BLaER1 (cell line): ENCODE results near the gene TOP2A.

Experiments used
- H3K27ac ChIP-seq: shearing (Covaris generic); formaldehyde crosslinking; 2 replicates; pipeline ENCODE4 v1.8.1; 2022
- H3K27me3 ChIP-seq: shearing (Covaris generic); formaldehyde crosslinking; 2 replicates; pipeline ENCODE4 v1.8.1; 2022
- H3K36me3 ChIP-seq: shearing (Covaris generic); formaldehyde crosslinking; 2 replicates; pipeline ENCODE4 v1.8.1; 2022
- H3K4me1 ChIP-seq: shearing (Covaris generic); formaldehyde crosslinking; 2 replicates; pipeline ENCODE4 v1.8.1; 2022
- H3K4me2 ChIP-seq: shearing (Covaris generic); formaldehyde crosslinking; 2 replicates; pipeline ENCODE4 v1.8.1; 2022
- H3K4me3 ChIP-seq: shearing (Covaris generic); formaldehyde crosslinking; 2 replicates; pipeline ENCODE4 v1.8.1; 2022
- H3K9ac ChIP-seq: shearing (Covaris generic); formaldehyde crosslinking; 2 replicates; pipeline ENCODE4 v1.8.1; 2022
- H3K9me3 ChIP-seq: shearing (Covaris generic); formaldehyde crosslinking; 2 replicates; pipeline ENCODE4 v1.8.1; 2022
- H4K20me1 ChIP-seq: shearing (Covaris generic); formaldehyde crosslinking; 2 replicates; pipeline ENCODE4 v1.8.1; 2022
- Cebpa-rat ChIP-seq: shearing (Covaris generic); IDR thresholded peaks from 2 replicates; pipeline ENCODE4 v1.8.1; 2022

Gene TOP2A

DNA sequence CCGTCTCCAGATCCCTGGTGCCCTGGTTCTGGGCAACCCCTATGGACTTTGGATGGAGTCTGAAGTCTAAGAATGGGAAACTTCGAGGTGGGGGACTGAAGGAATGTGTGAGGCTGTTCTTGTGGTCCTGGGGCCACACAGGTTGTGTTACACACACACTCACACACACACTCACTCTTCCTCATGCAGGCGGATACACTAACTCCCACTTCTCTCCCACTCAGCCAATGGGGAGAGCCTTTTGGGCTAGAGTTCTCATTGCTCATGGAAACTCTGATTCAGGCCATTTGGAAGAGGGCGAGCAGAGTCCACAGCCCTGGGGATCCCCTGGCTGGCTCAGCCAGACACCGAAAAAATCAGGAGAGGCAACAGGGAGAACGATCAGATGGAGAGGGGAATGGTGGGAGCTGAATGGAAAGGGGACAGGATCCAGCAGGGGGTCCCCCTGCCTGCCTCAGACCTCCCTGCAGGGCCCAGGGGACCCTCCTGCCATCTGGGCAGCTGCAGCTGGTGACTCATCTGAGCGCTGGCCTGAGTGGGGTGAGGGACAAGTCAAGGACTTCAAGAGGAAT lies 34.6 kb upstream of the TOP2A start:
- Histone ChIP-seq H3K36me3 (peaks cover 71% of the 10 kb centered on the region), H3K9ac (no peak overlapping the region), H4K20me1 (peaks cover 54% of the 10 kb centered on the region), H3K4me3 (no peak overlapping the region), H3K27ac (peak overlapping the region; percentile 4; the same call in 1 of the 2 replicates), H3K27me3 (no peaks in the 10 kb centered on the region), H3K4me2 (no peak overlapping the region; the same call in 1 of the 2 replicates), H3K4me1 (peaks cover 54% of the 10 kb centered on the region), H3K9me3 (no peaks in the 10 kb centered on the region)
- TF ChIP-seq Cebpa-rat: no peak

GRCh38 chr17:40451420-40451819 lies 33.7 kb upstream of the TOP2A start:
- H3K4me2 ChIP-seq: no peak overlapping the region
- no peak for TF ChIP-seq Cebpa-rat
- peaks cover 63% of the 10 kb centered on the region for H3K4me1 ChIP-seq

DNA sequence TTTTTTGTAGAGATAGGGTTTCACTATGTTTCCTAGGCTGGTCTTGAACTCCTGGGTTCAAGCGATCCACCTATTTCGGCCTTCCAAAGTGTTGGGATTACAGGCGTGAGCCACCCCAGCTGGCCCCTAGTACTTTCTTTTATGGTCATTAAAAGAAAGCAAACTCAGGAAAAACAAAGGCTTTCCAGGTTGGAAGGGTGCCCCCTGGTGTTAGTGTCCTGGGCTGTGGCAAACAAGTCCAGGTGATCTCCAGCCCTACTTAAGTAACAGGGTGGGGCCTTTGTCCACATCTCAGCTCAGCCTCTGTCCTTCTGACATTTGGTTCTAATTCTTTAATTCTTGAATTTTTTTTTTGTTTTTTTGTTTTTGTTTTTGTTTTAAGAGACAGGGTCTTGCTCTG lies 32.5 kb upstream of the TOP2A start:
- no peaks in the 10 kb centered on the region for H3K27me3 ChIP-seq
- H3K4me2 ChIP-seq: peak overlapping the region; percentile 95
- no peak overlapping the region for H3K9ac ChIP-seq

More at GRCh38 chr17:40451420-40451819, 33.7 kb upstream of the TOP2A start:
- no peak overlapping the region; the same call in 1 of the 2 replicates for H3K27ac ChIP-seq
- peaks cover 63% of the 10 kb centered on the region for H4K20me1 ChIP-seq
- H3K36me3 ChIP-seq: peaks cover 63% of the 10 kb centered on the region
- H3K27me3 ChIP-seq: no peaks in the 10 kb centered on the region
- no peaks in the 10 kb centered on the region for H3K9me3 ChIP-seq
- no peak overlapping the region for H3K4me3 ChIP-seq
- no peak overlapping the region for H3K9ac ChIP-seq

DNA sequence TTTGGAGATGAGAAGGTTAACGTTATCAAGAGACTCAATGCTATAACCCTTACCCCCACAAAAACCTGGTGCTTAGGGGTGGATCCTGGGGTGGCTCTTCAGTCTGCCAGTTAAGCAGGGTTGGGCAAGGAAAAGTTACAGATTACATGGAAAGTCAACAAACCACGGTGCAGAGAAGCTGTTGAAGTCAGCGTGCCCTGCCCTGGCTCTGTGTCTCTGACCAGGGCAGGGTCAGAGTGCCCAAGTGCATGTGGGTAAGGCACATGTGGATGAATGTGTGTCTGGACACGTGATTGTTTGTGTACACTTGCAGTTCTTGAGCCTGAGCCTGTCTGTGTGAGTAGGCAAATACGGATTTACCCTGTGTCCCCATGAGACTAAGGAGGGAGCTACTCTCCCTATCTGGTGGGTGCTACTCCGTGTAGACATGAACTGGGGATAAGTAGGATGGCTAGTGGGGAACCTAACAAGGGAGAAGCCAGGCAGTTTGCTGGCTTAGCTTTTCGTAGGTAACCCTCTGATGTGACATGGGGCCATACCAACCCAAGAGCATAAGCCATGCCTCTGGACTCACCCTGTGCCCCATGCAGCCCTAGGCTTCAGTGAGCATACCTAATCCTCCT lies 31.1 kb upstream of the TOP2A start:
- no peaks in the 10 kb centered on the region for H3K9me3 ChIP-seq
- H3K4me2 ChIP-seq: peak overlapping the region; percentile 95

More for the DNA sequence above, 32.5 kb upstream of the TOP2A start:
- Histone ChIP-seq H3K4me3 (no peak overlapping the region), H3K36me3 (peaks cover 50% of the 10 kb centered on the region), H3K9me3 (no peaks in the 10 kb centered on the region), H3K4me1 (peaks cover 75% of the 10 kb centered on the region), H3K27ac (peak overlapping the region; percentile 51; the same call in 1 of the 2 replicates), H4K20me1 (peaks cover 65% of the 10 kb centered on the region)
- no peak for TF ChIP-seq Cebpa-rat

DNA sequence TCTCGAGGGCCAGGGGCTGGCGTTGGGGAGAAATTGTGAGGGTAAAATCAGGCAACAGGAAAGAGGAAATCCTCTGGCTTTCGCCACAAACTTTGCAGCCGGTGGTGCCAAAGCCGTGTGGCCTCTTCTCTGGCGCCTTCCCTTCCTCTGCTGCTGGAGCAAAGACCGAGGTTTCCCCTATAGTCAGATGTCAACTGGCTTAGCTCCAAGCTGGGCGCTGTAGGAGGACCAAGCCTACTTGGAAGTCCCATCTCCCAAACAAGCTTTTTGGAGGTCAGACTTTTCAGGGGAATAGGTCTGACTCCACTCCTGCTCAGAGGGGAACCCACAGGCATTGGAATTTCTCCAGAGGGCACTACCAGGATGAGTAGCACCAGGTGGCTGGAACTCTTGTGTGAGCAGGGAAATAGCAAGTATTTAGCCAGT lies 30.5 kb upstream of the TOP2A start:
- peaks cover 76% of the 10 kb centered on the region for H3K4me1 ChIP-seq
- no peak for TF ChIP-seq Cebpa-rat
- peaks cover 72% of the 10 kb centered on the region for H4K20me1 ChIP-seq
- peak overlapping the region; percentile 95 for H3K4me2 ChIP-seq
- H3K27me3 ChIP-seq: no peaks in the 10 kb centered on the region
- H3K9ac ChIP-seq: peak overlapping the region; percentile 59
- peak overlapping the region; percentile 47 for H3K4me3 ChIP-seq
- H3K36me3 ChIP-seq: peaks cover 31% of the 10 kb centered on the region
- H3K27ac ChIP-seq: peak overlapping the region; percentile 82
- no peaks in the 10 kb centered on the region for H3K9me3 ChIP-seq

More for the DNA sequence above, 31.1 kb upstream of the TOP2A start:
- H3K9ac ChIP-seq: peak overlapping the region; percentile 59; the same call in 1 of the 2 replicates
- H3K27me3 ChIP-seq: no peaks in the 10 kb centered on the region
- H3K4me1 ChIP-seq: peaks cover 76% of the 10 kb centered on the region
- H3K4me3 ChIP-seq: peak overlapping the region; percentile 47
- peaks cover 36% of the 10 kb centered on the region for H3K36me3 ChIP-seq
- TF ChIP-seq Cebpa-rat: no peak
- peaks cover 72% of the 10 kb centered on the region for H4K20me1 ChIP-seq
- H3K27ac ChIP-seq: peak overlapping the region; percentile 82

GRCh38 chr17:40447806-40448205 lies 30.1 kb upstream of the TOP2A start:
- peaks cover 26% of the 10 kb centered on the region for H3K36me3 ChIP-seq
- H3K27me3 ChIP-seq: no peaks in the 10 kb centered on the region
- H3K9me3 ChIP-seq: no peaks in the 10 kb centered on the region
- H4K20me1 ChIP-seq: peaks cover 70% of the 10 kb centered on the region
- H3K4me1 ChIP-seq: peaks cover 78% of the 10 kb centered on the region
- peak overlapping the region; percentile 59 for H3K9ac ChIP-seq
- peak overlapping the region; percentile 47 for H3K4me3 ChIP-seq
- H3K4me2 ChIP-seq: peak overlapping the region; percentile 95
- TF ChIP-seq Cebpa-rat: no peak
- peak overlapping the region; percentile 82 for H3K27ac ChIP-seq

- H3K4me2 ChIP-seq: peak overlapping the region; percentile 95
- H4K20me1 ChIP-seq: peaks cover 64% of the 10 kb centered on the region
- no peak for TF ChIP-seq Cebpa-rat
- H3K27me3 ChIP-seq: no peaks in the 10 kb centered on the region
- H3K4me3 ChIP-seq: peak overlapping the region; percentile 47
- peak overlapping the region; percentile 82 for H3K27ac ChIP-seq
- H3K4me1 ChIP-seq: peaks cover 79% of the 10 kb centered on the region
- H3K9ac ChIP-seq: peak overlapping the region; percentile 59
- H3K36me3 ChIP-seq: peaks cover 20% of the 10 kb centered on the region
- no peaks in the 10 kb centered on the region for H3K9me3 ChIP-seq
These were observed 29.5 kb upstream of the TOP2A start for GRCh38 chr17:40447148-40447644.

- peak overlapping the region; percentile 95 for H3K4me2 ChIP-seq
- H3K9ac ChIP-seq: peak overlapping the region; percentile 93
- peaks cover 76% of the 10 kb centered on the region for H3K4me1 ChIP-seq
These were observed 28.2 kb upstream of the TOP2A start for GRCh38 chr17:40445751-40446468.

DNA sequence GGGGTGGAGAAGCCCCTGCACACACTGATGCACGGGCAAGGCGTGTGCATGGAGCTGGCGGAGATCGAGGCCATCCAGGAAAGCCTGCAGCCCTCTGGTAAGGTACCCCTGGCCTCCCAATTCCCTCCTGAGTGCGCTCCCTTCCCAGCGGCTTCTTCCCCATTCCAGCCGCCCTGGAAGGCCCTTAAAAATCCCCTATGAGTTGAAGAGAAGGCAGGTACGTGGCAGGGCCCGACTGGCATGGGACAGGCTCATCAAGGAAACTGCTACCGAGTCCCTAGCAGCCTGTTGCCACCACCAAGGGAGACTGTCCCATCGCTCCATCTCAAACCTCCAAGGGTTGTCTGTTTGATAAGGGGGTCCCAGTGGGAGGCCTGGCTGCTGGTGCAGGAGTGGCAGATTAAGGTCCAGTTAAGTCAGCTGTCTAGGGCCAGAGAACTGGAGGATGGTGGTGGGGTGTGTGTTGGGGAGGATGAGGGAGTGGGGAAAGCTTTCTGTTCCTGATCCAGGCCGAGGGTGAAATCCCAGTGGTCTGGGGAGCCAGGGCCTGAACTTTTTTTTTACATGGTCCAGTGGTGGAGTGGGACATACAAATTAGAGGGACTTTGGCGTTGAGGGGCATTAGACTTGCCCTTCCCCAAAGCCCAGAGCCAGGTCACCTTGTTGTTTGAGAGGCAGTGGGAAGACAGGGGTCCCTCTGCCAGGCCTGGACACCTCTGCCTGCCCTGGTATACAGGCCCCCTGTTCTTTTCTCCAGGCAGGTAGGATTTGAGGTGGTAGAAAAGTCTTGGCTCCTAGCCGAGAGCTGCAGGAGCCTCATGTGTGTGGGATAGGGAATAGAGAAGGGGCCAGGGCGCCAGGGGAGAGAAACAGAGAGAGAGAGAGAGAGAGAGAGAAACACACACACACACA lies 26.5 kb upstream of the TOP2A start:
- peak overlapping the region; percentile 95 for H3K4me2 ChIP-seq
- no peak for TF ChIP-seq Cebpa-rat
- H3K4me1 ChIP-seq: peaks cover 64% of the 10 kb centered on the region
- H4K20me1 ChIP-seq: peaks cover 37% of the 10 kb centered on the region
- H3K9ac ChIP-seq: peak overlapping the region; percentile 93
- H3K4me3 ChIP-seq: peak overlapping the region; percentile 89
- H3K27me3 ChIP-seq: no peaks in the 10 kb centered on the region
- H3K27ac ChIP-seq: peak overlapping the region; percentile 96
- H3K9me3 ChIP-seq: no peaks in the 10 kb centered on the region
- H3K36me3 ChIP-seq: no peaks in the 10 kb centered on the region

More at GRCh38 chr17:40445751-40446468, 28.2 kb upstream of the TOP2A start:
- no peak for TF ChIP-seq Cebpa-rat
- Histone ChIP-seq H3K4me3 (peak overlapping the region; percentile 89), H3K27ac (peak overlapping the region; percentile 96), H4K20me1 (peaks cover 51% of the 10 kb centered on the region), H3K9me3 (no peaks in the 10 kb centered on the region), H3K36me3 (peaks cover 8% of the 10 kb centered on the region; the same call in 1 of the 2 replicates), H3K27me3 (no peaks in the 10 kb centered on the region)
